GM10847 (cell line): ENCODE data around the gene NDST1.

Experiments
- POLR2A ChIP-seq: IDR thresholded peaks from 2 replicates; pipeline ENCODE4 v1.6.1; 2011; ENCODE audit not compliant: insufficient read length; ENCODE audit errors: extremely low read depth

NDST1 gene

GRCh38 chr5:150507474-150508276, at the start of gene NDST1:
NDST1 (plus strand) TSS chr5:150508131; CDS start chr5:150521255, 13,124 bp downstream.
- TF ChIP-seq POLR2A, result no peak

GRCh38 chr5:150458802-150459557, 49.0 kb upstream of the NDST1 start:
- no peak for TF ChIP-seq POLR2A

GRCh38 chr5:150460781-150461180, 47.1 kb upstream of the NDST1 start:
- TF ChIP-seq POLR2A, result no peak

GRCh38 chr5:150461231-150461630, 46.7 kb upstream of the NDST1 start:
- no peak for TF ChIP-seq POLR2A

GRCh38 chr5:150464554-150465012, 43.3 kb upstream of the NDST1 start:
- no peak for TF ChIP-seq POLR2A

- TF ChIP-seq POLR2A, result no peak
Measured at GRCh38 chr5:150465927-150466326, 42.0 kb upstream of the NDST1 start.

- no peak for TF ChIP-seq POLR2A
Measured at GRCh38 chr5:150468206-150468605, 39.7 kb upstream of the NDST1 start.

- TF ChIP-seq POLR2A, result no peak
Measured at GRCh38 chr5:150469718-150470469, 38.0 kb upstream of the NDST1 start.

GRCh38 chr5:150473673-150474358, 34.1 kb upstream of the NDST1 start:
- TF ChIP-seq POLR2A, result no peak

- no peak for TF ChIP-seq POLR2A
Measured at GRCh38 chr5:150479416-150479815, 28.5 kb upstream of the NDST1 start.

- TF ChIP-seq POLR2A, result no peak
Measured at GRCh38 chr5:150481708-150481965, 26.3 kb upstream of the NDST1 start.

- no peak for TF ChIP-seq POLR2A
Measured at GRCh38 chr5:150481972-150482406, 25.9 kb upstream of the NDST1 start.

- no peak for TF ChIP-seq POLR2A
Measured at GRCh38 chr5:150484964-150485692, 22.8 kb upstream of the NDST1 start.

- TF ChIP-seq POLR2A, result no peak
Measured at GRCh38 chr5:150485693-150486401, 22.1 kb upstream of the NDST1 start.
